Stimulated activated CD8-positive, alpha-beta memory T cell treated with anti-CD3 and anti-CD28 coated beads, Interleukin-4, amount 100 ng/mL, for 48 hours (primary cell): ENCODE data around the gene CRYBG2.
A peak's percentile ranks its signal among the peaks of the same experiment; 100 is the strongest.

ENCODE experiments used
- DNase-seq: peaks from one replicate; pipeline ENCODE4 v3.0.0-alpha.2; 2020

Gene CRYBG2

DNA sequence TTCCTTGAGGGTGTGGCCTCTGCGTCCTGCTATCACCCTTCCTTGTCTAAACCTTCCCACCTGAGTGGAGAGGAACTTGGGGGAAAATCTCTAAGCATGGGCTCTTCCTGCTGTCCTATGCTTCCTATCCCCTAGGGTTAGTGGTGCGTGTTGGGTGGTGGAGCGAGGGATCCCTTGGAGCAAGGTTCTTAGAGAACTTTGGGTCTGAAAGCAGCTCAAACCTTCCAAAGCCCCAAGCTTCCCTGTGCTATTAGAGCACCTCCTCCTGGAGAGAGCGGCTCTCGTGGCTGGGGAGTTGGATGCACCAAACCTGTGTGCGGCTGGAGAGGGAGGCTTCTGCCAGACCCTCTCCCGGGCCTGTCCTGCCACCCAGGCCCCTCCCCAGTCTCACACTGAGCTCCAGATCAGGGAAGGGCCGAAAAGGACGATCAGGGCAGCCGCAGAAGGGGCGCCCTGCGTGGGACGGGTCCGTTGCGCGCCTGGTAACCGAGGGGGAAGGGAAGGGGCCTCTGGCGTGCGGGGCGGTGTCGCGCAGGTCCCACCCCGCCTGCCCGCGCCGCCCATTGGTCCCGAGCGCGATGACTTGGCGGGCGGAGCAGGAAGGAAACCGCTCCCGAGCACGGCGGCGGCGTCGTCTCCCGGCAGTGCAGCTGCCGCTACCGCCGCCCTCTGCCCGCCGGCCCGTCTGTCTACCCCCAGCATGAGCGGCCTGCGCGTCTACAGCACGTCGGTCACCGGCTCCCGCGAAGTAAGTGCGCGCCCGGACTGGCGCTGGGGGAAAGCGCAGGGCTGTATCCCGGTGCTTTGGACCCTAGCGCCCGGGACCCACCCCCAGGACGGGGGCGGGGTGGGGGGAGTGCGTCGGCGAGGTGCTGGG is 74.2 kb downstream of the CRYBG2 start, which contains the start of gene SH3BGRL3:
SH3BGRL3 (plus strand) TSS at position 631 of the 877 bp plus-strand sequence; CDS start at position 701, 70 bp downstream.
- peak; percentile 88 for DNase-seq

DNA sequence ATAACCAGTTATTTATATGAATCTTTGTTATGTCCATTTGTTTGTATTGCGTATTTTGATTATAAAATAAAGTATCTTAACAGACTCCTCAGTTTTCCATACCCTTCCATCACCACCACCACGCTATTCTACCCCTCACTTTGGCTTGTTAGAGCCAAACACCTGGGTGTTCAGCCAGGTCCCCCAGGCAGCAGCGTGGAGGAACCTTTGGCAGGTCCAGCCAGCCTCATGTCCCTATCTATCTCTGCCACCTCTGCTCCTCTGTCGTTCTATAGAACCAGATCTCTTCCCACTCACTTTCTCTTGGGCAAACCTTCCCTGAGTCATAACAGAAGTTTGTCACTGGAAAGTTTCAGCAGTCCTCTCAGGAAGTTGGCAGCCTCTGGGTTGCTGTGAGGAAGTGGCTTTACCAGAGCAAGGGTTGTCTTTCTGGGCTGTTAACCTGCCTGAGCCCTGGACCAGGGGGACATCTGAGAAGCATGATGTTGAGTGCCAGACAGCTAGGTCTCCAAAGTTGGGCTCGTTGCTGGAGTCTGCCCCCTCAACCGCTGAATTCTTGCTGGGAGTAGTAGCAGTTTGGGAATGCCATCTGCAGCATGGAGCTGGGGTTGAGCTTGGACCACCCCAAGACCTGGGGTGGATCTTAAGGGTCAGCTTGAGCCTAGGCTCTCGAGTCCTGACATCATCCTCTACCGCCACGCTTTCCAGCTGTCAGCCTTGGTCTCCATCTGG is 75.0 kb downstream of the CRYBG2 start:
- peak; percentile 71 for DNase-seq

DNA sequence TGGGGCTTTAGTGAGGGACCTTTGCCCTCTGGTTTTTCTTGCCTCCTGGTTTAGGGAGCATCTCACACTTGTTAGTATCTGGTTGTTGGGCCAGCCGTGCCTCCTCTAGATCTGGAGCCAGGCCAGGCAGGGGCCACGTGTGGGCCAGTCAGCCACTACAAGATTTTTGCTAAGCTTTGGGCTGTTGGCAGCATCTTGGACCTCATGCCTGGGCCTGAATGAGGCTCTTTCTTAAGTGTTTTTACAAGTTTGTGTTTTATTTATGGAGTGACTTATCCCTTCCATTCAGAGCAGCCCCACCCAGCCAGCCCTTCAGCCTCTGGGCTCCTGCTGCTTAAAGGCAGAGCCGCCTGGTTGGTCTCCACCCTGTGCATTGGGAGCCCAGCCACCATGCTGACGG is 75.6 kb downstream of the CRYBG2 start:
- no peak for DNase-seq

DNA sequence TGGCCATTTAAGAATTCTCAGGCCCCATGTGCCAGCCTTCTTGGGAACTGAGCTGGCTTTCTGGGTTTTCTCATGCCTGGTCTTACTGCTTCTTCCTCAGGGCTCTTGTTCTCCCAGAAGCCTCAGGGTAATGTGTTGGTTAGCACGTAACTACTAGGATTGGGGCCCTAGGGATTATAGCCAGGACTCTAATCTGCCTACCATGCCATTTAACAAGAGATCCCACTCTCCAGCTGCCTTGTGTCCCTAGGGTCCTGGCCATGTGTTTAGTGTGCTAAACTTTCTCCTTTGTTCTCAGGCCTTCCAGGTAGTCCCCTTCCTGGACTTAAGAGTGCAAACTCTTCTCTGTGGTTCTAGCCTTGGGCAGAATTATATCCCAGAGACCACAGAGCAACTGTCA is 76.2 kb downstream of the CRYBG2 start:
- DNase-seq, result no peak

DNA sequence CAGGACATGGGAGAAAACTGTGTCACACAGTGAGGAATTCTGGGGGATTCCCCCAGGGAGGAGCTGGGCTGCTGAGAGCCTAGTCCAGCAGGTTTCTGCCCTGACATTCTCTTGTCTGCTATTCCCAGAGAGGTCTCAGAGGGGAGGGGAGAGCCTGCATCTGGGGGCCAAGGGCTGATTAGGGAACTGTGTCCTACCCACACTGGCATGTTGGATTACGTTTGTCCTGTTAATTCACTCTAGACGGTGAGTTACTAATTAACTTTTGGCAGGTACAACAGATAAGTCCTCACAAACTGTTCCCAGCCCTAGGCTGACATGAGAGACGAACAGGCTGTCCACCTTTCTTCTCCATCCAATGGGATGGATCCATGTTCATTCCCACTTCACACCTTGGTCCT is 76.7 kb downstream of the CRYBG2 start:
- DNase-seq, result no peak

DNA sequence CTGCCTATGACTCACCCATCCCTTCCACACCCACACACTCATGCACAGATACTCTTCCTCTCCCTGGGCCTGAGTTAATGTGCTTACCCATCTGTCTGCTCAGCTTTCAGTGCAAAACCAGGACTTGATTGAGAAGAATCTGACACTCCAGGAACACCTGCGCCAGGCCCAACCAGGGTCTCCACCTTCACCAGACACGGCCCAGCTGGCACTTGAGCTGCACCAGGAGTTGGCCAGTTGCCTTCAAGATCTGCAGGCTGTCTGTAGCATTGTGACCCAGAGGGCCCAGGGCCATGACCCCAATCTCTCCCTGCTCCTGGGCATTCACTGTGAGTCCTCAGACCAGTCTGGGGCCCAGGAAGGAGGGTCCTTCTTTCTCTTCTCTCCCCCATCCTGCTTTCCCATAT is 77.5 kb downstream of the CRYBG2 start:
- DNase-seq, result no peak

DNA sequence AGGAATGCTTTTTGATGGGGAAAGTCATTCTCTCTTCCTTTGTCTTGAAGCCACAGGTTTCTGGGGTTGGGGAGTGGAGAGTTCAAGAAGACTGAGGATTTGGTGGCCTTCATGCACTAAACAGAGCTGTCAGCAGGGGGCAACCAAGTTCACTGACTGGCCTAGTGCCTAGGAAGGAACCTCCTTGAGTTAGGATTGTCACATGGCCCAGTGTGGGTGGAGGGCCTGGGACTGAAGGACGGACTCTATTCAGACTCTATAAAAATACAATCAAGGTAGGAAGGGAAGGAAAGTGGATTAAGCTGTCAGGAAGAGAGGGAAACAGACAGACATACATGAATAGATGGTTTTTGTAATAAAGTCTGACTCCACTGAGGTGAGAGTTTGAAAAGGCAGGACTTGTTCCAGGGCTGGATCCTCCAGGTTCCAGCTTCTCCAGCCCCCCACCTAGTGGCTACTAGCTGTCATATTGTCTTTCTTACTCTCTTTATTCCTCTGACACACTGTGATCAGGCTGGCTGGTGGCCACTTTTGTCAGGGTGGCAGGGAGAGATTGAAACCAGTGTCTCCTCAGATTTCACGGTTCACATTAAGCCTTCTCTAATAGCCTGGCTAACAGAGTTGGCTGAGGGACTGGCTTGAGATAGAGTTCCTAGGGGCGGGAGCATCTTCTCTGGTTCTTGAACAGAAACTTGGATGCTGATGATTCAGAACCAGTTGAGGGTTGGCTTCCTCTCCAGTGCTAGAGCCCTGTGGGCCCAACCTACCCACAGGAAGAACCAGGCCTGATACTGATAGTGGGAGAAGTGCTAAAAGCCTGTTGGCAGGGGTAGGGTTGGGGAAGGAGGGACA is 78.1 kb downstream of the CRYBG2 start:
- peak; percentile 89 for DNase-seq

DNA sequence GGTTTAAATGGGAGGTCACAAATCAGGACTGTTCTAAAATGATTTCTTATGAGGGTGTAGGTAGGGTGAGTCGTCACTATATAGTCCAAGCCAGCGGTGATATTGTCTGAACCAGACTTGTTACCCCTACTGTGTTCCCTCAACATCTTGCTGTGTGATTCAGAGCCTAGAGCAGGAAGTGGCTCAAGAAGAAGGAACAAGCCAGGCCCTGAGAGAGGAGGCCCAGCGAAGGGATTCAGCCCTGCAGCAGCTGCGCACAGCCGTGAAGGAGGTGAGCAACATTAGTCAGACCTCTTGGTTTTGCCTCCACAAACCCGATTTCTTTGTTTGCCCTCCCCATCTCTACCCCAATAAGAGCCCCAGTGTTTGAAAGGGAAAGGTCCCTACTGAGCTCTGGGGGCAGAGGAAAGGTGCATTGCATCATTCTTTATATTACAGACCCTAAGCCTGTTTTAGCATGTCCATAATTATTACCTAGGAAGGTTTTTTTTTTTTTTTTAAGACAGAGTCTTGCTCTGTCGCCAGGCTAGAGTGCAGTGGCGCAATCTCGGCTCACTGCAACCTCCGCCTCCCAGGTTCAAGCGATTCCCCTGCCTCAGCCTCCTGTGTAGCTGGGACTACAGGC is 79.0 kb downstream of the CRYBG2 start:
- peak; percentile 47 for DNase-seq
